ENCODE measurements around the gene CPHXL2.

DNA sequence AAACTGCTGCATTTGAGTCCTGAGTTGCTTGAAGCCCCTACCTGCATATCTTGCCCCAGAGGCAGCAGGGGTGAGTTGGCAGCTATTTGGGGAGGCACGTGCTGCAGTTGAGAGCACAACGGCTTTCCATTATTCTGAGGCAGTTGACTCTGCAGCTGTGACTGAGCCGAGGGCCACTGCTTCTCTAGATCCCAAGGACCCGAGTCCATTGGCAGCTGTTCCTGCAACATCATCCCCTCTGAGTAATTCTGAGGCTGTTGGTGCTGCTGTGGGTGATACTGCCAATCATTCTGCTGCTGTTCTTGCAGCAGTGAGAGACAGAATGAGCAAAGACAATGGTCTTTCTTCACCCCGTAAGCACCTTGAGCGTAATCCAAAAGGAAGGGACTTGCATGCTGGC is 16.5 kb downstream of the CPHXL2 start:
- no peak for TF ChIP-seq POLR2A (IDR thresholded peaks at IDR 0.05; ENCODE audit: low read depth)
- TF ChIP-seq, protein P1, sequence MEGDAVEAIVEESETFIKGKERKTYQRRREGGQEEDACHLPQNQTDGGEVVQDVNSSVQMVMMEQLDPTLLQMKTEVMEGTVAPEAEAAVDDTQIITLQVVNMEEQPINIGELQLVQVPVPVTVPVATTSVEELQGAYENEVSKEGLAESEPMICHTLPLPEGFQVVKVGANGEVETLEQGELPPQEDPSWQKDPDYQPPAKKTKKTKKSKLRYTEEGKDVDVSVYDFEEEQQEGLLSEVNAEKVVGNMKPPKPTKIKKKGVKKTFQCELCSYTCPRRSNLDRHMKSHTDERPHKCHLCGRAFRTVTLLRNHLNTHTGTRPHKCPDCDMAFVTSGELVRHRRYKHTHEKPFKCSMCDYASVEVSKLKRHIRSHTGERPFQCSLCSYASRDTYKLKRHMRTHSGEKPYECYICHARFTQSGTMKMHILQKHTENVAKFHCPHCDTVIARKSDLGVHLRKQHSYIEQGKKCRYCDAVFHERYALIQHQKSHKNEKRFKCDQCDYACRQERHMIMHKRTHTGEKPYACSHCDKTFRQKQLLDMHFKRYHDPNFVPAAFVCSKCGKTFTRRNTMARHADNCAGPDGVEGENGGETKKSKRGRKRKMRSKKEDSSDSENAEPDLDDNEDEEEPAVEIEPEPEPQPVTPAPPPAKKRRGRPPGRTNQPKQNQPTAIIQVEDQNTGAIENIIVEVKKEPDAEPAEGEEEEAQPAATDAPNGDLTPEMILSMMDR (IDR thresholded peaks at IDR 0.05), result no peak
